H9 (cell line): ENCODE measurements around the gene ATG13. TPM values are rescaled to one million over a fixed set of nuclear protein-coding genes. Genes with fewer than 3 reads are reported as not detected.

Source experiments
- DNase-seq: peaks from one replicate; pipeline ENCODE4 v3.0.0-alpha.2; 2017
- H2AFZ ChIP-seq: one replicate; pipeline ENCODE4 v1.6.1; 2013; ENCODE audit warnings: mild to moderate bottlenecking, low read length, control low read depth, moderate library complexity
- H2AK5ac ChIP-seq: 2 replicates; pipeline ENCODE4 v1.6.1; 2013; ENCODE audit warnings: low read length, control low read depth, mixed read lengths; ENCODE audit not compliant: insufficient read length
- H2BK120ac ChIP-seq: one replicate; pipeline ENCODE4 v1.6.1; 2013; ENCODE audit warnings: low read depth, mild to moderate bottlenecking, low read length, control low read depth, inconsistent platforms; ENCODE audit not compliant: poor library complexity, severe bottlenecking
- H2BK12ac ChIP-seq: 2 replicates; pipeline ENCODE4 v1.6.1; 2013; ENCODE audit warnings: low read length, control low read depth, mixed read lengths, low read depth; ENCODE audit not compliant: insufficient read length
- H2BK15ac ChIP-seq: 2 replicates; pipeline ENCODE4 v1.6.1; 2013; ENCODE audit warnings: low read depth, low read length, control low read depth
- H2BK20ac ChIP-seq: one replicate; pipeline ENCODE4 v1.6.1; 2013; ENCODE audit warnings: low read depth, mild to moderate bottlenecking, low read length, control low read depth, inconsistent platforms; ENCODE audit not compliant: poor library complexity, severe bottlenecking
- H2BK5ac ChIP-seq: 2 replicates; pipeline ENCODE4 v1.6.1; 2013; ENCODE audit warnings: low read length, control low read depth, mixed read lengths; ENCODE audit not compliant: insufficient read length
- H3K14ac ChIP-seq: 2 replicates; pipeline ENCODE4 v1.6.1; 2013; ENCODE audit warnings: low read length, control low read depth; ENCODE audit not compliant: insufficient read depth
- H3K18ac ChIP-seq: 2 replicates; pipeline ENCODE4 v1.6.1; 2013; ENCODE audit warnings: low read depth, mild to moderate bottlenecking, mixed read lengths, low read length, control low read depth; ENCODE audit not compliant: insufficient read length
- H3K23ac ChIP-seq: 2 replicates; pipeline ENCODE4 v1.6.1; 2013; ENCODE audit warnings: low read length, control low read depth, mixed read lengths, low read depth; ENCODE audit not compliant: insufficient read length
- H3K23me2 ChIP-seq: 2 replicates; pipeline ENCODE4 v1.6.1; 2013; ENCODE audit warnings: low read depth, mild to moderate bottlenecking, mixed read lengths, low read length, control low read depth; ENCODE audit not compliant: insufficient read length, poor library complexity, severe bottlenecking
- H3K27ac ChIP-seq: 2 replicates; pipeline ENCODE4 v1.5.1; 2013; ENCODE audit warnings: low read length, control low read depth, mixed read lengths, low read depth; ENCODE audit not compliant: insufficient read length
- H3K27me3 ChIP-seq: 2 replicates; pipeline ENCODE4 v1.6.1; 2013; ENCODE audit warnings: low read length, control low read depth, inconsistent platforms; ENCODE audit not compliant: insufficient read depth
- H3K4ac ChIP-seq: 2 replicates; pipeline ENCODE4 v1.6.1; 2013; ENCODE audit warnings: low read depth, mild to moderate bottlenecking, control low read depth, inconsistent platforms, low read length, moderate library complexity
- H3K4me1 ChIP-seq: 2 replicates; pipeline ENCODE4 v1.6.1; 2013; ENCODE audit warnings: low read length, control low read depth, inconsistent platforms; ENCODE audit not compliant: insufficient read depth
- H3K4me2 ChIP-seq: 2 replicates; pipeline ENCODE4 v1.6.1; 2013; ENCODE audit warnings: low read length, control low read depth, mixed read lengths; ENCODE audit not compliant: insufficient read length, insufficient read depth
- H3K56ac ChIP-seq: 2 replicates; pipeline ENCODE4 v1.6.1; 2013; ENCODE audit warnings: low read depth, mild to moderate bottlenecking, mixed read lengths, low read length, control low read depth; ENCODE audit not compliant: insufficient read length
- H3K79me1 ChIP-seq: 2 replicates; pipeline ENCODE4 v1.6.1; 2013; ENCODE audit warnings: low read depth, mild to moderate bottlenecking, moderate library complexity, low read length, control low read depth, inconsistent platforms; ENCODE audit not compliant: insufficient read depth, poor library complexity, severe bottlenecking
- H3K79me2 ChIP-seq: 2 replicates; pipeline ENCODE4 v1.6.1; 2013; ENCODE audit warnings: low read length, control low read depth, inconsistent platforms; ENCODE audit not compliant: insufficient read depth
- H3K9ac ChIP-seq: 2 replicates; pipeline ENCODE4 v1.6.1; 2013; ENCODE audit warnings: low read length, control low read depth, mixed read lengths; ENCODE audit not compliant: insufficient read length; ENCODE audit errors: extremely low read depth
- H3K9me3 ChIP-seq: one replicate; pipeline ENCODE4 v1.6.1; 2013; ENCODE audit warnings: low read depth, low read length, inconsistent platforms; ENCODE audit not compliant: control insufficient read depth
- H3T11ph ChIP-seq: one replicate; pipeline ENCODE4 v1.6.1; 2013; ENCODE audit warnings: mild to moderate bottlenecking, low read length, control low read depth, inconsistent platforms
- H4K20me1 ChIP-seq: one replicate; pipeline ENCODE4 v1.6.1; 2013; ENCODE audit not compliant: control insufficient read depth, insufficient read length, insufficient read depth
- H4K5ac ChIP-seq: 2 replicates; pipeline ENCODE4 v1.6.1; 2013; ENCODE audit warnings: low read depth, mild to moderate bottlenecking, mixed read lengths, low read length, control low read depth; ENCODE audit not compliant: insufficient read length
- H4K8ac ChIP-seq: replicated peaks from 2 replicates; pipeline ENCODE4 v1.6.1; 2013; ENCODE audit warnings: low read length, control low read depth, mixed read lengths, low read depth; ENCODE audit not compliant: insufficient read length
- H4K91ac ChIP-seq: 2 replicates; pipeline ENCODE4 v1.6.1; 2013; ENCODE audit warnings: low read depth, mild to moderate bottlenecking, moderate library complexity, mixed read lengths, low read length, control low read depth; ENCODE audit not compliant: insufficient read length
- H3K27ac Mint-ChIP-seq, 3 experiments: 2 replicates in 2 of 3; 3 replicates in 1 of 3; pipeline ENCODE4 v1.8.0; 2020 to 2021; ENCODE audit warnings: mixed read lengths in 3 of 3, mild to moderate bottlenecking in 1 of 3, moderate library complexity in 1 of 3
- H3K27me3 Mint-ChIP-seq: 2 replicates; pipeline ENCODE4 v1.8.0; 2021; ENCODE audit warnings: low read depth, mild to moderate bottlenecking, moderate library complexity, mixed read lengths
- H3K36me3 Mint-ChIP-seq, 3 experiments: 2 replicates in 2 of 3; 3 replicates in 1 of 3; pipeline ENCODE4 v1.8.0; 2020 to 2021; ENCODE audit warnings: low read depth in 3 of 3, mixed read lengths in 3 of 3; ENCODE audit not compliant: insufficient read depth in 1 of 3
- H3K4me1 Mint-ChIP-seq, 2 experiments: 2 replicates each; pipeline ENCODE4 v1.8.0; 2020; ENCODE audit warnings: mixed read lengths in 2 of 2
- H3K4me3 Mint-ChIP-seq, 2 experiments: 2 replicates in 1 of 2; 3 replicates in 1 of 2; pipeline ENCODE4 v1.8.0; 2020 to 2021; ENCODE audit warnings: mild to moderate bottlenecking in 2 of 2, mixed read lengths in 2 of 2, moderate library complexity in 1 of 2
- H3K9me3 Mint-ChIP-seq, 2 experiments: 2 replicates in 1 of 2; 3 replicates in 1 of 2; pipeline ENCODE4 v1.8.0; 2020; ENCODE audit warnings: mild to moderate bottlenecking in 2 of 2, mixed read lengths in 2 of 2, moderate library complexity in 1 of 2
- CTCF ChIP-seq: fragments of 200-600 bp; sonication (generic); conservative IDR thresholded peaks from 3 replicates; pipeline ENCODE4 v1.8.0; 2021; ENCODE audit warnings: antibody characterized with exemption, mild to moderate bottlenecking
- WGBS: extraction: QIAGEN DNeasy Blood & Tissue Kit; methylation state at CpG from one replicate; pipeline ENCODE4 v1.1.7; 2013; ENCODE audit warnings: missing lambda C conversion rate, low lambda C conversion rate, mixed read lengths; ENCODE audit not compliant: insufficient read length; ENCODE audit errors: extremely low coverage; 5-methylcytosine and 5-hydroxymethylcytosine counted together
- total RNA-seq: library from RNA; stranded (reverse); gene quantifications from 2 replicates; pipeline ENCODE4 v1.2.1, GENCODE V29; 2021

ATG13 gene
- total RNA-seq, 1 experiment from 2014 or later: 79.1 TPM

- Histone ChIP-seq H3K27me3 (no peaks in the 10 kb centered on the region), H2BK15ac (no peak overlapping the region), H2BK120ac (no peak overlapping the region), H4K91ac (no peak overlapping the region), H2BK20ac (no peak overlapping the region), H4K20me1 (no peaks in the 10 kb centered on the region), H3K4me1 (no peaks in the 10 kb centered on the region), H3K27ac (no peak overlapping the region), H3K79me2 (no peaks in the 10 kb centered on the region), H3K23me2 (no peaks in the 10 kb centered on the region), H3K23ac (no peak overlapping the region), H3K18ac (no peak overlapping the region), H2BK12ac (no peak overlapping the region), H3K9me3 (no peaks in the 10 kb centered on the region), H3K56ac (no peak overlapping the region), H3K79me1 (no peaks in the 10 kb centered on the region), H4K8ac (no peak overlapping the region), H3K14ac (no peak overlapping the region), H4K5ac (no peak overlapping the region), H2AK5ac (no peak overlapping the region), H3T11ph (no peak overlapping the region), H2AFZ (no peak overlapping the region), H3K9ac (no peak overlapping the region), H3K4ac (no peak overlapping the region), H3K4me2 (no peak overlapping the region), H2BK5ac (no peak overlapping the region)
- Mint-ChIP-seq H3K4me3 (no peak overlapping the region), H3K4me1 (no peaks in the 10 kb centered on the region), H3K27ac (peak overlapping the region in 1 of 3 experiments; percentile 13; a peak in 1 of 7 replicates), H3K27me3 (no peaks in the 10 kb centered on the region), H3K36me3 (peaks cover 9 to 72% (median 65%) of the 10 kb centered on the region in 3 experiments; a peak in 6 of 7 replicates), H3K9me3 (no peaks in the 10 kb centered on the region)
- WGBS: no CpG with 5 or more reads among the region's 6 CpGs
- no peak for DNase-seq
- no peak for TF ChIP-seq CTCF
Observed at GRCh38 chr11:46664612-46665011, 47.3 kb downstream of the ATG13 start.
